HG03095 (cell line): ENCODE data around the gene GALNT10.
A peak's percentile ranks its signal among the peaks of the same experiment; 100 is the strongest.

ENCODE experiments used
- ATAC-seq: cut with Tn5 transposase; IDR thresholded peaks from one replicate; pipeline ENCODE4 v1.9.1; 2021; ENCODE audit warnings: moderate library complexity; ENCODE audit not compliant: unreplicated experiment

GALNT10 gene

DNA sequence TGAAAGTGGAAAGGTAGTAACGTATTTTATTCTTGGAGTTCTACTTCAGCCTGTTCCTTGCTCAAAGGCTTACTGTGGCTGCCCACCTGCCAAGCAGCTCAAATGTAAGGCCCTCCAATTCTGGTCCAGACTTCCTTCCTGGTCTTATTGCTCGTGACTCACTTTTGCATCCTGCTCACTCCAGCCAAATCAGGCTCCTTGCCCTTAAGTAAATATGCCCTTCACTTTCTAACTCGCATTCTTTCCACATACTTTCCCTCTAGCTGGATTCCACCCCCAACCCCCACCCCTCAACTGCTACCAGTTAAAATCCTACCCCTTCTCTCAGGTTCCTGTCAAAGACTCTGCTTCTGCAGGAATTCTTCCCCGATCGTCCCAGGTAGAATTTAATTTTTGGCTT is 96.6 kb downstream of the GALNT10 start:
- no peak for ATAC-seq

DNA sequence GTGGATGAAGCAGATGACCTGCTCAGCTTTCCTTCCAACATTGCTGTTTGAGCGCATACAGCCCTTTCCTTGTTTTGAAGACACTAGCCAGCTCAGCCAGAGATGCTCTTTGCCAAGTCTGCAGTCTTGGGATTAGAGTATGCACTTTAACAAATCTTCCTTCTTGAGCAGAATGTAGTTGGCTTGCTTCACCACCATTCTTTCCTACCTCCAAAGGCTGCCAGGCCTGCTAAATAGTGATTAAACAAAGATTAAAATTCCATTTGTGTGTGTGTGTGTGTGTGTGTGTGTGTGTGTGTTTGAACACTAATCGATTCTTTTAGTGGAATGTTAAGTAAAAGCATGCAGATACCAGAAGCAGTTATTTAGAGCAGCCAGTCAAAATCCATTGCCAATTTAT is 97.6 kb downstream of the GALNT10 start:
- ATAC-seq: no peak

DNA sequence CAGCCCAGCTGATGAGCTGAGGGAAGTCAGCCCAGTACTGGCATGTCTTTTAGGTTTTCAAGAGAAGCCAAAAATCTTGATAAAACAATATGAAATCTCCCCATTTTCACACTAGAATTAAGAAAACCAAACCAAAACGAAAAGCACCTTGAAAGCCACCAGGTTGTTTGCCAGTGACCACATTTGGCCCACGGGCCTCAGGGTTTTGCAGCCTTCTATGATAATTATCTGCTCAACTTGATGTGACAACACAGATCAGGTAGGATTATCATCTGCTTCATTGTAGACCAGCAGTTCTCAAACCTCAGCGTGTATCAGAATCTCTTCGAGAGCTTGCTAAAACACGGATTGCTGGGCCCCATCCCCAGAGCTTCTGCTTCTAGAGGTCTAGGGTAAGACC is 101.4 kb downstream of the GALNT10 start:
- ATAC-seq: no peak

DNA sequence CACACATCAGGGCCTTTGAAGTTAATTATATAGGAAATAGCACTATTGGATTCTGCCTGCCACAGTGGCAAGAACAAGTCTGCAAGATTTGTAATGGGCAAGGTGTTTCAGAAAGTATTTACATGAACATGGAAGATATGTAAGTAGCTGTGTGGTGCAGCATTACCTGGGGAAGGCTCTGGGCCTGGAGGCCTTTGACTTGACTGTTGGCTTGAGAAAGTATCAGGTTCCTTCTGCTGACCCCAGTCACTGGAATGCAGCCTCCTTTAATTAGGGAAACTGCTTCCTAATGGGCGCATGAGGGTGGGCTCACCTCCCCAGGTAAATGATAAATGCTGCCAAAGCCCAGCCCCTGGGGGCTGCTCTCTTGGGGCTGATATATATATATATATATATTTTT is 102.7 kb downstream of the GALNT10 start:
- ATAC-seq: no peak

- ATAC-seq: no peak
These were observed 105.0 kb downstream of the GALNT10 start for GRCh38 chr5:154295551-154295950.

DNA sequence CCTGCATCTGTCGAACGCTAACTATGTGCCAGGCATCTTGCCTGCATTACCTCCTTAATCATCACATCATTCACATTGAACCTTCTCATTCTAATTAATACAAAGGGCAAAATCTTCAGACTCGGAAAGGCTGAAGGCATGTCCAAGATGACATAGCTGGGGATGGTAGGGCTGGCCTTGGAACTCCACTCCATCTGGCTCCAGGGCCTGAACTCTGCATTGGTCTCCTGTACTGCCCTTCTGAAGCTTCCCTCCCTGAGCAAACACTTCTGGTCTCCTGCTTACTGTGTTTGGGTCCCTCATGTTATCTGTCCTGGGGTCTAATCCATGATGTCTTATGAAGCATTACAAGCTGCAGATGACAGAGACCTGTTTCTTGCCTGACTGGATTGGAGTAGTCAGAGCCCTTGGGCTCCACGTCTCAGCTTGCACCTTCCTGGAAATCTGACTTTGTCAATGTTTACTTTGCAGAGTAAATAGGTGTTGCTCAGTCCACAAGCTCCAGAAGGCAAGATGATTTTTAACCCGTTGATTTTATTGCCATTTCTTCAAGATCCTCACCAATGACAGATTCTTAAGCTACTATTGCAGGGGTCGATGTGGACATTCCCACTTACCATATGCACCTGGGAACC is 106.1 kb downstream of the GALNT10 start:
- ATAC-seq: no peak

DNA sequence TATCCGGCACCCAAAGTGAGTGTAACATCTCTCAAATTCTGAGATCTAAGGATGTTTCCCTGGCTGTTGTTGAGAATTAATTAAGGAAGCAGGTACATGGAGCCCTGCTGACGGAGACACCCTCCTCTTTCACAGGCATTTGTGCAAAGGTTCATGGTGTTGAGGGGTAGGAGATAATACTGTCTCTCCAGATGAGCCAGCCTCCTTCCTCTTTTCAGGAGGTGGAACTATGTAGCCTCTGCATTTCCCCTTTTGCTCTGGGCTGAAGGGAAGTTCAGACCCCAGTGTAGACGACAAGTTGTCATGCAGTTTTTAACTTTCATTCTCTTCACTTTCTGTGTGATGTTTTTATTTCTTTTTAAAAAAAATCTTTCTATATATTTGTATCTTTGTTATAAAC is 107.5 kb downstream of the GALNT10 start:
- ATAC-seq: no peak

DNA sequence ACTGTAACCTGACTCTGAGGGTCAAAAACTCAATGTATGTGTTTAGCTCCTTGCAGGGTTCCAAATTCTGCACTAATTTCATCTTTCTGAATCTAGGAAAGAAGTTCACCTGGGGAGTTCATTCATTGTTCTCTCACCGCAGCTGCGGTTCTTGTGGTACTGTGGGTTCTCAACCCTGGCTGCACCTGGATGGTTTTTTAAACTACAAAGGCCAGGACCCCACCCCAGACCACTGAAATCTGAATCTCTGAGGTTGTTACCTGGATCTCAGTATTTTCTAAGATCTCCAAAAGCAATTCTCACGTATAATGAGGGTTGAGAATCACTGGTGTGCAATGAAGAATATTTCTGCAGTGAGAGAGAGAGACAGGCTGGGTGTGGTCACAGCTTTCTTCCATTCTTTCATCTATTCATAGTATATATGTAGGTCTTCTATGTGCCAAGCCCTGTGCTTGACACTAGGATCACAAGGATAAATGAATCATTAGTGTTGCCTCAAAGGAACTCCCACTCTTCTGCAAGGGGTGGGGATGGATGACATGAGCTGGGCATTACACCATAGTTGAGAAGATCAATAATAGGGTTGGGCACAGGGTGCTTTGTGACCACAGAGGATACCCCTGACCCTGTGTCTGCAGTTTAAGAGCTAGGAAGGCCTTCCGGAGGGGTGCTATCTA is 109.8 kb downstream of the GALNT10 start:
- no peak for ATAC-seq

DNA sequence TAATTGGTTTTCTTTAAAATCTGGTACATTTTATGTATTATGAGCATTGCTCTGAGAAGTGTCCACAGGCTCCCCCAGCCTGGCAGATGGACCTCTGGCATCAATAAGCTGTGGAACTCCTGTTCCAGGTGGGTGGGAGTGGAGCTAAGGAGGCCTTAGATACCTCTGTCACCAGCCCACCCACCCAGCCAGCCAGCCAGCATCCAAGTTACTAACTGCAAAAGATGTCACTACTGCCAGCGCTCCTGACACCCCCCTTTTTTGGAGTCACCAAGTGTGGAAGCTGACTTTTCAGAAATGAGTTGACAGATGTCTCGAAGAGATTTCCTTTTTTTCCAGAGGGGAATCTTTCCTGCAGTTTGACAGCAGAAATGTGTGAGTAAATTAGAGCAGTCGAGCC is 111.2 kb downstream of the GALNT10 start:
- no peak for ATAC-seq

GRCh38 chr5:154302161-154302560 is 111.6 kb downstream of the GALNT10 start:
- ATAC-seq: no peak

- no peak for ATAC-seq
These were observed 112.6 kb downstream of the GALNT10 start for GRCh38 chr5:154303133-154303532.

GRCh38 chr5:154308443-154309370 is 118.2 kb downstream of the GALNT10 start:
- no peak for ATAC-seq

DNA sequence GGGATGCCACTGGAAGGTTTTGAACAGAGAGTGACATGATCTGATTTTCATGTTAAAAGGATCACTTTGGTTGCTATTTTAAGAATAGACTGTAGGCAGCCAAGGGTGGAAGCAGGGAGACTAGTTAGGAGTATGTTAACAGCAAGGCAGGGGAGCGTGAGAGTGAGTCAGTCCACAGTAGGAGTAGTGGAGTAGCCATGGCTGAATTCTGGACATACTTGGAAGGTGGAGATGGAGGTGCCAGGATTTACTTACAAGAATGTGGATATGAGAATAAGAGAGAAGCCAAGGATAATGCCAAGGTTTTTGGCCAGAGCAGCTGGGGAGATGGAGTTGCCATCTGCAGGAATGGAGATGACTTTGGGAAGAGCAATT is 118.8 kb downstream of the GALNT10 start:
- ATAC-seq: no peak

- no peak for ATAC-seq
These were observed 119.3 kb downstream of the GALNT10 start for GRCh38 chr5:154309805-154310204.

GRCh38 chr5:154311362-154311761 is 120.8 kb downstream of the GALNT10 start:
- ATAC-seq: peak; percentile 55

GRCh38 chr5:154312000-154312399 is 121.5 kb downstream of the GALNT10 start:
- no peak for ATAC-seq

GRCh38 chr5:154312576-154312975 is 122.0 kb downstream of the GALNT10 start:
- no peak for ATAC-seq

DNA sequence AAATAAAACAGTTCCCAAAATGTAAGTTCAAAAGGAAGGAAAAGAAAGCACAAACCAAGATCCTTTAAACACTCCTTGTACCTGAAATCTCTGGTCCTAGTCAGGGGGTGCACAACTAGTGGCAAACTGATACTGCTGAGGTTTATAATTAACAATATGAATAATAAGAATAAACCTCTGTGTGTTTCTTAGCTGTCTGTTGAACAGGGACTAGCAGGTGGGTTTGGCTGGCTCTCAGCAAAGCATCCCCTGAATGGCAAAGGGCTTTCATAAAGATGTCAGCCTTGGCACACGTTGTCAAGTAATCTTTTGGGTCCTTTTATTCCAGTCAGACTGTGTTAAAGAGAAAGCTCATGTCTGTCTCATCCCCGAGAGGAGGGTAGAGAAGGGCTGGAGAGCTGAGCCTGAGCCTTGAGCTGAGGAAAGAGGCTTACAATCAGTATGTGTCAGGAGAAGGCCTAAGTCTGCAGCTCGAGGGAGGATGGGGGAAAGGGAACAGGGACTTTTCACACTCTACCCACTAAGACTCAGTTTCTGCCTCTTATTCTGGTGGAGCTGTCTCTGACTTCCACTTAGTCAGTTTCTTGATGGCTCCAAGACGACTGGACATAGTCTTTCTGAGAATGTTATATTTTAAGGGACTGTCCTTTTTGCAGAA is 123.0 kb downstream of the GALNT10 start:
- ATAC-seq: no peak

GRCh38 chr5:154315196-154315595 is 124.7 kb downstream of the GALNT10 start:
- ATAC-seq: no peak

DNA sequence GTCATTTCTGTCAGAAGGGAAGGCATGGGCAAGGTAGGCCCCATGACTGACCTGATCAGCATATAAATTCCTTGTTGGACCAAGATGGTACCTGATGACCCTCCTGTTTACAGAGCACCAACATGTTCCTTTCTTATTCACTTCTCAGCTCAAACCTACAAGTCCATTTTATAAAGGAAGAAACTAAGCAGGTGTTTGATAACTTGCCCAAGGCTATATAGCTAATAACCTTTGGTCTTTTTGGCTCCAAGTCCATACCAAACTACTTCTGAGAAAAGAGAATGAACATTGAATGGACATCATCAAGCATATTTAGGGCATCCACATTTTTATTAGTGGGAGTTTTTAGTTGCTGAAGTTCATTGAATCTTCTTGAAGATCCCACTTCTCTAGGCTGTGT is 125.2 kb downstream of the GALNT10 start:
- ATAC-seq: no peak

GRCh38 chr5:154316223-154316935 is 125.8 kb downstream of the GALNT10 start:
- ATAC-seq: no peak
